ENCODE results near the gene ARID1B.

Gene ARID1B

DNA sequence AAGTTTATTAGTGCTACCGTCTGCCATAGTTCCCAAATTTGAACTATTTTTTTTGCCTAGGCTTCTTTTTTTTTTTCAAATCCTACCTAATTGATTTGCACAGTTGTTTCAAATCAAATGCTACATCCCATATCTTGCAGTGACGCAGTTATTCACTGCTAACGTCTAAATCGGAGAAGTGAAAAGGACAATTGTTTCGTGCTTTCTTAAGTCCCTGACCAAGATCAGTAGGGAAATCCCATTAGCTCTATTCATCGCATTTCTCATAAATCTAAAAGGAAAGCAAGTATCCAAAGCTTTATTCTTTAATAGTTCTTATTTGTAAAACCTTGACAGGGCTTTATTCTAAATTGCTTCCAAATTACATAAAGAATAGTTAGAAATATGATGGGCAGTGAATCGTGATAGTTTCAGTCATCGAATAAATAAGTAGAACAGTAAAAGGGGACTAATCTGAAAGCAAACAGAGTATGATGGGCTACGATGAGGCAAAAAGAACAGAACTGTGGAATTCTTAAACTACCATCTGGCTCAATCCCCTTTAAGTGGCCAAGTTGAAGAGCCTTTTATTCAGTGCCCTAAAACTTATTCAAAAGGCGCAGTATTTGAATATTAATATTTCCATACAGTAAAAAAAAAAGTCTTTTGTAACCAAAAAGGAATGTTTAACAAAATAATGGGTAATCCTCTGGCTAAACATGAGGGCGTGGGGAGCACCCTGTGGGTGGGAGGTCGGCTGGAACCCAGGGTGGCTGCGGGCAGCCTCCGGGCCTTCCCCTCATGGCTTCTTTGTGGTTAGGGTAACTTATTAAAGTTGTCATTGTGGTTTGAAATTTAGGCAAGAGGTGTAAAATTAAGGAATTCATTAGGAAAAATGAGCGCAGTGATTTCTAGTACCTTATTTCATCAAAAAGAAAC is 3.0 kb upstream of the ARID1B start:
- DNase-seq (ENCODE audit: extremely low read depth in 1 of 2, low read depth in 1 of 2) = no peak

DNA sequence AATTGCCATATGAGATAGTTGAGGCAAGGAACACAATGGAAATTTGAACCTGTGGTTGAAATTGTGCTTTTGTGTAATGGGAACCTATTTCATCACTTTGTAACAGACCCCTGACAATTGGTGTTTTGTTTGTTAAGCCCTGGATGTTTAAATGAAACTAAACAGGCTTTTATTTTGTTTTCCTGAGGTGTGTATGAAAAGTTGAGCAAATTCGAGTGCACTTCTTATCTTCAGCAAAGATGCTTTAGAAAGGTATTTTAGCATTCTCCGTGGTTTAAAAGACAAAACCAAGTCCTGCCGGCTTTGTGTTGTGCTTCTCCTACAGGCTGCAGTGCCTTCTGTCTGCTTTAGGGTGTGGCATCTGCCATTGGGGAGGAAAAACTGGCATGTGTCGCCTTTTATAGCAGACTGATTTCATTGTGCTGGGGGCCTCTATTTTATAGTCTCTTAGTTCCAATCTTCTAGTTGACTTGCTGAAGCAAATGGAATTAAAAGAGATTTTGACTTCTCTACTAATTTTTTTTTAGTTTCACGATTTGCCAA is 2.2 kb upstream of the ARID1B start:
- DNase-seq (ENCODE audit: extremely low read depth in 1 of 2, low read depth in 1 of 2) = no peak

DNA sequence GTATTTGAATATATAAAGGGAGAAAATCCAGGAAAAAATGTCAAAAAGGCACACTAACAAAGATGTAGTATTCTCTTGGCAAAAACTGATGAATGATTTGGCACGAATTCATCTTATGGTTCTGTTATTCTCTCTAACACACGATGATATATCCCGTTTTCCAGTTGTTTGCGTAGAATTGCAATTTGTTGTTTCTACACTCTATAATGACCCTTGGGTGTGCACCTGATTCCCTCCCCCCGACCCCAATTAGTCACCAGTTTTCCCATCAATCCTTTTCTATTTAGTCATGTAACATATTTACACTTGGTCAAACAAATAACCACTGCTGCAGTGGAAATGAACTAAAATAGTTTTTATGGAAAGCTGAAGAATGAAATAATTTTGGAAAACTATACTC is 1.5 kb upstream of the ARID1B start:
- no peak for DNase-seq (ENCODE audit: extremely low read depth in 1 of 2, low read depth in 1 of 2)

DNA sequence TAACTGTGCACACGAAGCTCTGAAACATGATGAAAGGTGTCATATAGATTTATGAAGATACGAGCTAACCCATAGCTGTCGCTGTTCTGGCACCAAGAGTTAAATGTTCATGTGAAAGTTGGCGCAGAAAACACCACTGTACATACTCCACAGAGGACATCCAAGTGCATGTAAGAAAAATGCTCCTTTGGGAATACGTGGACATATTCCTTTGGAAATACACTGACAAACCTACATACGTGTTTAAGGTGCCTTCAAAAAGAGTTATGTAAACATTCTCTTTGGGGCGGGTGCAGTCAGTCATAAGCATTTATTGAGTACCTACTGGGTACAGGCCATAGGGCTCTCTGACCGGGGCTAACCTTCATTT is 723 bp upstream of the ARID1B start:
- DNase-seq (ENCODE audit: extremely low read depth in 1 of 2, low read depth in 1 of 2) = no peak

DNA sequence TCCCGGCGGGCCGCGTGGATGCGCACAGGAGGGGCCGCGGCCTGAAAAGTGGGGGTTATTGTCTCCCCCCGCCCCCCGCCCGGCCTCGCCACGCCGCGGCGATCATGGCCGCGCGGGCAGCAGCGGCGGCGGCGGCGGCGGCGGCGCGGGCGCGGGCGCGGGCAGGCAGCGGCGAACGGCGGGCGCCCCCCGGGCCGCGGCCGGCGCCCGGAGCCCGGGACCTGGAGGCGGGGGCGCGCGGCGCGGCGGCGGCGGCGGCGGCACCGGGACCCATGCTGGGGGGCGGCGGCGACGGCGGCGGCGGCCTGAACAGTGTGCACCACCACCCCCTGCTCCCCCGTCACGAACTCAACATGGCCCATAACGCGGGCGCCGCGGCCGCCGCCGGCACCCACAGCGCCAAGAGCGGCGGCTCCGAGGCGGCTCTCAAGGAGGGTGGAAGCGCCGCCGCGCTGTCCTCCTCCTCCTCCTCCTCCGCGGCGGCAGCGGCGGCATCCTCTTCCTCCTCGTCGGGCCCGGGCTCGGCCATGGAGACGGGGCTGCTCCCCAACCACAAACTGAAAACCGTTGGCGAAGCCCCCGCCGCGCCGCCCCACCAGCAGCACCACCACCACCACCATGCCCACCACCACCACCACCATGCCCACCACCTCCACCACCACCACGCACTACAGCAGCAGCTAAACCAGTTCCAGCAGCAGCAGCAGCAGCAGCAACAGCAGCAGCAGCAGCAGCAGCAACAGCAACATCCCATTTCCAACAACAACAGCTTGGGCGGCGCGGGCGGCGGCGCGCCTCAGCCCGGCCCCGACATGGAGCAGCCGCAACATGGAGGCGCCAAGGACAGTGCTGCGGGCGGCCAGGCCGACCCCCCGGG is 637 bp downstream of the ARID1B start:
- peak; percentile 16 to 26 for DNase-seq (ENCODE audit: extremely low read depth in 1 of 2, low read depth in 1 of 2)

DNA sequence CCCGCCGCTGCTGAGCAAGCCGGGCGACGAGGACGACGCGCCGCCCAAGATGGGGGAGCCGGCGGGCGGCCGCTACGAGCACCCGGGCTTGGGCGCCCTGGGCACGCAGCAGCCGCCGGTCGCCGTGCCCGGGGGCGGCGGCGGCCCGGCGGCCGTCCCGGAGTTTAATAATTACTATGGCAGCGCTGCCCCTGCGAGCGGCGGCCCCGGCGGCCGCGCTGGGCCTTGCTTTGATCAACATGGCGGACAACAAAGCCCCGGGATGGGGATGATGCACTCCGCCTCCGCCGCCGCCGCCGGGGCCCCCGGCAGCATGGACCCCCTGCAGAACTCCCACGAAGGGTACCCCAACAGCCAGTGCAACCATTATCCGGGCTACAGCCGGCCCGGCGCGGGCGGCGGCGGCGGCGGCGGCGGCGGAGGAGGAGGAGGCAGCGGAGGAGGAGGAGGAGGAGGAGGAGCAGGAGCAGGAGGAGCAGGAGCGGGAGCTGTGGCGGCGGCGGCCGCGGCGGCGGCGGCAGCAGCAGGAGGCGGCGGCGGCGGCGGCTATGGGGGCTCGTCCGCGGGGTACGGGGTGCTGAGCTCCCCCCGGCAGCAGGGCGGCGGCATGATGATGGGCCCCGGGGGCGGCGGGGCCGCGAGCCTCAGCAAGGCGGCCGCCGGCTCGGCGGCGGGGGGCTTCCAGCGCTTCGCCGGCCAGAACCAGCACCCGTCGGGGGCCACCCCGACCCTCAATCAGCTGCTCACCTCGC is 1.5 kb downstream of the ARID1B start:
- DNase-seq (ENCODE audit: extremely low read depth in 1 of 2, low read depth in 1 of 2) = peak; percentile 19 to 25

DNA sequence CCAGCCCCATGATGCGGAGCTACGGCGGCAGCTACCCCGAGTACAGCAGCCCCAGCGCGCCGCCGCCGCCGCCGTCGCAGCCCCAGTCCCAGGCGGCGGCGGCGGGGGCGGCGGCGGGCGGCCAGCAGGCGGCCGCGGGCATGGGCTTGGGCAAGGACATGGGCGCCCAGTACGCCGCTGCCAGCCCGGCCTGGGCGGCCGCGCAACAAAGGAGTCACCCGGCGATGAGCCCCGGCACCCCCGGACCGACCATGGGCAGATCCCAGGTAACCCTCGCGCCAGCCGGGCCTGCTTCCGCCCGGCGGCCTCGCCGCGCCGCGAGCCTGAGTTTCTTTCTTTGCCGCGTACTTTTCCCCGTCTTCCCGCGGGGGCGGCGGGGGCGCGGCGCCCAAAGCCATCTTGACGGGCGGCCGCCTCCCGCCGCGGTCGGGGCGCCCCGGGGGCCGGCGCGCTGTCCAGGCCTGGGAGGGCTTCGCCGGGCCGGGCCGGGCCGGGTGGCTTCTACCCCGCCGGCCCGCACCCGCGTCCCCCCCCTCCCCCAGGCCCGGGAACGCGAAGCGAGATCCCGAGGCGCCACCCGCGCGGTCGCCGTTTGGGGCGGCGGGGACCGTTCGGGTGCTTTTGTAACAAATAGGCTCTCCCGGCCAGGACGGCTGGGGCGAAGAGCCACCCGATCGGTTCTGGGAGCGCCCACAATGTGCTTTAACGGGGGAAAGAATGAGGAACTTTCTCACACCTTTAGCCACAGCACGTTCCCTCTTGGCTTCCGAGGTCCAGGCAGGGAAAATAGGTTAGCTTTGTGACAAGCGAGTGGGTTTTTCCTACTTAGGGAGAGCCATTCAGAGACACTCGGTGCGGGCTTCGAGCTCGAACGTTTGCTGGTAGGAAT is 2.3 kb downstream of the ARID1B start:
- DNase-seq (ENCODE audit: extremely low read depth in 1 of 2, low read depth in 1 of 2) = peak; percentile 24 to 30

DNA sequence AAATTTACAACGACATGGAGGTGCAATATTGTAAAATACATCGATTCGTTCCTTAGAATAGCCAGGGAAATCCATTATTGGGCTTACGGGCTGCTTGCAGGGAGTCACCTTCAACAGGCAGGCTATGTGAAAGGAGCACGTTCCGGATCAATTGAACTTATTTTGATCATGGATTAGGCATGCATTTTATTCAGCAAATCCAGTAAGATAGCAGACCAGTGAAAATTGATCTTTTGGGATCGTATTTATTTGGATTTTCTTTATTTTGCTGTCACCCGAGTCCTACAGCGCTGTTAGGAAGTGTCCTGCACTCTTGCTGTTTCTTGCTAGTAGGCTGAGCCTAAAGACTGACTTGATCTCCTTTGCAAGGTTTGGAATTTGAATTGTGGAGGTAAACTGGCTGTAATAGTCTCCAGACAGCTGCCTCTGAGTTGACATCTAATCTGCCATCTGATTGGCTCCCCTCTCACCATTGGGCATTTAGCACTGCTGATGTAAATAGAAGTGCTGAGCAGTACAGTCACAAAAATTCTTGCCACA is 3.0 kb downstream of the ARID1B start:
- peak in 1 of 2 donors; percentile 31 for DNase-seq (ENCODE audit: extremely low read depth in 1 of 2, low read depth in 1 of 2)

DNA sequence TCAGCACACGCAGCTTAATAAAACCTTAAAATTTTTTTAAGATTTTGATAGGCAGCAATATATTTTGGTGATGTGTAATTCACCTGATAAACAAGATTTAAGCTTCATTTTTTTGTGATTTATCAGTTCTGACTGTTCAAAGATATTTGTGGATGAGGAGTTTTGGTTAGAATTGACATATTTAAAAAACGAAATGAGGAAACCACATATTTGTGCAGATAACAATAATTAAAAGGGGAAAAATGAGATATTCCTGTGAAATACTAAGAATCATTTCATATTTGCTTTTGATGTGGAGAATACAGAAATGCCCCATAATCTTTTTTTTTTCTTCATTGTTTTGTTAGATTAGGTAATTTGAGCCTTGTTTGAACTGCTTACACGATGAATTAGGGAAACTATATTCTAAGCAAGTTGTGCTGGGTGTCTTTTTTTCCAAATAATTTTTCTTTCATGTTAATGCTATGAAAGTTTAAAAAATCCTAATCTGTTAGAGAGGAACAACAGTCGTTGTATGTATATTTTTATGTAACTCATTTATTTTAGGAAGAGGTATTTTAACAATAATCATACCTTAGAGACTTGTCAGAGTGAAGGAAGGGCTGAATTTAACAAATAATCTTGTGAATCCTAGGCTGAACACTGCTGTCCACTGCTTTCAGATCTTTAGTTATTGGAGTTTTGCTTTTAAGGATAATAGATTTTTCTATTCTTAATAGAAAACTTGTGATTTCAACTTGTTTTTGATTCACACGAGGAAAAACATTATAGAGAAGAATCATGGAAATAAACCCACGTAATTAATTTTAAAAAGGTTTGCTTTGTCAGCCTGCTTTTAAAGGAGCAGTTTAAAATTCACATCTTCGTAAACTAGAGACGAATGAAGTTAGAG is 4.0 kb downstream of the ARID1B start:
- no peak for DNase-seq (ENCODE audit: extremely low read depth in 1 of 2, low read depth in 1 of 2)

DNA sequence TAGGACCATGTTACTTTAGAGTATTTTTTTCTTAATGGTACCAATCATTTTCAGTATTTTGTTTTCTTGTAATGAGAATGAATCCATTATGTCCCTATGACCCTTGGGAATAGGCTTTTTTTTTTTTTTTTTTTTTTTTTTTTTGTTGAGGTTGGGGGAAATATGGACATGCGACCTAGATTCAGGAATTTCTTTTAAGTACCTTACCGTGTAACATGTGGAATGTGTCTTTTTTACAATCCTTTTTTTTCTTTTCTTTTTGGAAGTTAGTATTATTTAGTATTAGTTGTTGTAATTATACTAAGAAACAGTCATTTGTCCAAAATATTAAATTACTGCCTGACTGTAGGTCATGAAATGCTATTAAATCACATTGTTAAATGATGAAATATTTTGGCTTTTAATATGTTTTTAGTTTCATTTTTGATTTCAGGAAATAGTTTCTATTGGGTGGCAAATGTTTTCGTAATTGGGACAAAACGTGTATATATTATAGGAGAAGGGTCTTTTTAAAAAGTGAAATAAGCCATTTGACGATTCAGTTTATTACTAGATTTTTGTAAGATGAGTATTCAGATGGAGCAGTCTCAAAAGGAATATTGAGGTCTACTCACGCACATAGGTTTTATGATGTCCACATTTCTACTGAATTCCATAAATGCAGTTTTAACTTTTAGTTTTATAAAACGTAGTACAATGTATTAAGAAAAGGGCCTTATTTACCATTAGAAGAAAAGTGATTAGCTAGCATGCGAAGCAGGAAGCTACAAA is 4.9 kb downstream of the ARID1B start:
- DNase-seq (ENCODE audit: extremely low read depth in 1 of 2, low read depth in 1 of 2) = no peak

DNA sequence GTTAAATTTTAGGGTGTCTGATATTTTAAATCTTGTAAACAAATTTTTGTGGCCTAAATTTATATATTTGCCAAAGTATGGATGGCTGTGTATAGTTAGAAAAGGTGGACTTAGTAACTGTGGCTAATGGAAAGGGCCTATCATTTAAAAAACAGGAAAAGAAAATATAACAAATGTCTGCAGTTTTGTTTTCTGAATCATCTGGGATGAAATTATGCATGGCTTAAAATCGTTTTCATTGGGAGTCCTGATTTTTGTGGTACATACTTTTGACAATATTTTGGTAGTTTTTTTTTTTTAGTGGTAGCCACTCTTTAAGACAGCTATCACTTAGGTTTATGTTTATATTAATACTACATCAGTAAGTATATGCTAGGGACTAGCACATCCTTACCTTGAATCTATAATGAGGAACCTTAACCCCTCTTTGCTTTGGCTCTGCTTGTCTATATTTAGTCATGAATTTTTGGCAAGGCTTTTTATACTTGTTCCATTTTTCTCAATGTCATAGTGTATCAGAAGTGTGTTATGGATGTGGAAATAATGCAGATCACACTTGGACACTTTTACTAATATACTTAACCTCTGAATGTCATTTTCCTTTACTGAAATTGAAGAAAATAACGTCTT is 5.6 kb downstream of the ARID1B start:
- no peak for DNase-seq (ENCODE audit: extremely low read depth in 1 of 2, low read depth in 1 of 2)

DNA sequence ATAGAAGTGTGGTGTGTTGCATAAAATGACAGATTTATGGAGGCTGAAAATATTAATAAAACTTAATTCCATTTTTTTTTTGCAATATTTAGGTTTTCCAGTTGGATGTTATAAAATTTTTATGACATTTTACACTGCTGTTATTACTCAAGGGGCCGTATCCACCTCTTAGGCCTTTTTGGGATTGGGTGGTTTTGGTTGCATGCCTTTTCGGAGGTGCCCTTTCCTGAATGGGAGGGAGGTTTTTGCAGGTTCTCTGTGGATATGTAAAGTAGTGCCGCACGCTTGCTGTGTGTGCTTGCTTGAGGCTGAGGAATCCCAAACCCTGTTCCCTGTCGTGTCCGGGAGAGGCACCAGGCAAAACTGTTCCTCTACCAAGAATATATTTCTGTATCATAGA is 6.8 kb downstream of the ARID1B start:
- DNase-seq (ENCODE audit: extremely low read depth in 1 of 2, low read depth in 1 of 2) = no peak

DNA sequence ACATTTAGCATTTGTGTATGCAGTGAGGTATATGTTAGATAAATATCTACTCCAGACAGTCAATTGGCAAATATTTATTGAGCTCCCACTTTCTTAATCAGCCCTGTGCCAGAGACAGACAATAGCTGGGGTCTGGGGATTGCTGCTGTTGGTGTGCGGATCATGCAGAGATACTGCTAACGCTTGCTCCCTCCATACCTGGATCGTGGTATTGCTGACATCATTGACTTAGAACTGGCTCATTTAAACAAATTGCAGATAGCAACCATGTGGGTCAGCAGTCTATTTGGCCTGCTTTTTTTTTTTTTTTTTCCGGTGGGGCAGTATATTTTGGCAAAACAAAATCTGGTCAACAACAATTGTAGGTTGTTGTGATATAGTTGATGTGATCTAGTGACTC is 9.5 kb downstream of the ARID1B start:
- no peak for DNase-seq (ENCODE audit: extremely low read depth in 1 of 2, low read depth in 1 of 2)

DNA sequence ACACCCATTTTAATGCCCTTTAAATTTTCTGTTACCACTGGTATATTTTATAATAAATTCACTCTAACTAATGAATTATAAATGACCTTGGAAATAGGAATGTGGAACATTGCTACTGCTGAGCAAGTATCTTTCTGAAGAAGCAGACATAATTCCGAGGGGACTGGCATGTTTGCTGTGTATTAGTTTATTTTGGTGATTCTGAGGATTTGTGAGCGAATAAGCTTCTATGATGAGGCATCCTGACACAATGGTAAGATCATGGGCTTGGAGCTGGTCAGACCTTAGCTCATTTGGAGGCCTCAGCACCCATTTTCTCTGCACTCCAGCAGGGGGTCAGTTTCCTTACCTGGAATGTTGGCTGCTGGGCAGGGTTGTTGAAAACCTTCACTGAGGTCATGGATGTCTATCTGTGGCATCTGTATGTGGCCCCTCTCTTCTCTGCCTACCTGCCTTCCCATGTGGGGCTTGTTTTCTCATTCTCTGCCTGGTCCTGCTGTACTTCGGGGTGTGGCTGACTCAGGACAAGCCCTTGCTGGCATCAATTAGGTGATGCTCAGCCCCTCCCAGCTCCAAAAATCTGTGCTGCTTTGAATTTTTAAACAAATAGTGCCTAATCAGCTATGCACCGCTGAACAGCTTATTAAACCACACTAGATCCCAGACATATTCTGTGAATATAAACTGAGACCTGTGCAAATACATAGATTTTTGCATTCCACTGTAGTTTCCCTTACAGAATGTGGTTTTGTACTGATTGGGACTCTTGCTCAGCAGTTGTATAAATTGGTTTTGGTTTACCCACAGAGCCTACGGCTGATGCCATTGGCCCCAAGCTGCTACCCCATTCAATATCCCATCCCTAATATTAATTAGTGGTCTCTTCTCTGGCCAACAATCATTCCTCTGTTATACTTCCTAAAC is 10.7 kb downstream of the ARID1B start:
- DNase-seq (ENCODE audit: extremely low read depth in 1 of 2, low read depth in 1 of 2) = no peak

DNA sequence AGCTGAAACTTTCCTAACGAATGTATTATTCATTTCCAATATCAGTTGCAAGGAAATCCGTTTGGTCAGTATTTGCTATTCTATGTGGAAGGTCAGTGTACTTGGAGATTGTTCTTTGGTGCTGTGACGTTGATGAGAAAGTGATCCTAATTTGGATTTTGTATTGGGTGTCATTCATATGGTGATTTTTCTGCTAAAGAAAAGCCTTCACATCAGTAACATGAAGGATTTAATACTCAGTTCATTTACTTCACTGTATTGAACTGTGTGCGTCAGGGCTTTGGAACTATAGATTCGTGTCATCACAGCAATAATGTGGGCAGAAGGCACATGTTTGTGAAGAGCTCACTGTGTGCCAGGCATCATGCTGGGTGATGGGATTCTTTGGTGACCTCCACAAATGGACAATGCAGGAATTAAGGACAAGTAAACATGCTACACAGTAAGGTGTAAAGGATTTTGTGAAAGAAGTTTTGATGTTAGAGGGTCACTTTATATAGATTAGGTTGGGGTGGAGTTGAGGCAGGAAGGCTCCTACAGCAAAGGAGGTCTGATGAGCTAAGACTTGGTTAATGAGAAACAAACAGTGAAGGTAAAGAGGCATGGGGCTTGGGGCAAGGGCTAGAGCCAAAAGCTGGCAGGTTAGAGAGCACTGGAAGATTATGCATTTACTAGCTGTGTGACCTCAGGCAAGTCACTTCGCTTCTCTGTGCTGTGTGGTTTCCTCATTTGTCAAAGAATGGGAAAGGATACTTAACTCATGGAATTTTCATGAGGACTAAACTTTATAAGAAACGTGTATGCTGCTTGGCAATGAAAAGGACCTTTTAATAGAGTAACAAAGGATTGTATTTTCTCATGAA is 12.1 kb downstream of the ARID1B start:
- DNase-seq (ENCODE audit: extremely low read depth in 1 of 2, low read depth in 1 of 2) = no peak
